ENCODE measurements around the gene ZDHHC18.

Gene ZDHHC18, protein sequence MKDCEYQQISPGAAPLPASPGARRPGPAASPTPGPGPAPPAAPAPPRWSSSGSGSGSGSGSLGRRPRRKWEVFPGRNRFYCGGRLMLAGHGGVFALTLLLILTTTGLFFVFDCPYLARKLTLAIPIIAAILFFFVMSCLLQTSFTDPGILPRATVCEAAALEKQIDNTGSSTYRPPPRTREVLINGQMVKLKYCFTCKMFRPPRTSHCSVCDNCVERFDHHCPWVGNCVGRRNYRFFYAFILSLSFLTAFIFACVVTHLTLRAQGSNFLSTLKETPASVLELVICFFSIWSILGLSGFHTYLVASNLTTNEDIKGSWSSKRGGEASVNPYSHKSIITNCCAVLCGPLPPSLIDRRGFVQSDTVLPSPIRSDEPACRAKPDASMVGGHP

DNA sequence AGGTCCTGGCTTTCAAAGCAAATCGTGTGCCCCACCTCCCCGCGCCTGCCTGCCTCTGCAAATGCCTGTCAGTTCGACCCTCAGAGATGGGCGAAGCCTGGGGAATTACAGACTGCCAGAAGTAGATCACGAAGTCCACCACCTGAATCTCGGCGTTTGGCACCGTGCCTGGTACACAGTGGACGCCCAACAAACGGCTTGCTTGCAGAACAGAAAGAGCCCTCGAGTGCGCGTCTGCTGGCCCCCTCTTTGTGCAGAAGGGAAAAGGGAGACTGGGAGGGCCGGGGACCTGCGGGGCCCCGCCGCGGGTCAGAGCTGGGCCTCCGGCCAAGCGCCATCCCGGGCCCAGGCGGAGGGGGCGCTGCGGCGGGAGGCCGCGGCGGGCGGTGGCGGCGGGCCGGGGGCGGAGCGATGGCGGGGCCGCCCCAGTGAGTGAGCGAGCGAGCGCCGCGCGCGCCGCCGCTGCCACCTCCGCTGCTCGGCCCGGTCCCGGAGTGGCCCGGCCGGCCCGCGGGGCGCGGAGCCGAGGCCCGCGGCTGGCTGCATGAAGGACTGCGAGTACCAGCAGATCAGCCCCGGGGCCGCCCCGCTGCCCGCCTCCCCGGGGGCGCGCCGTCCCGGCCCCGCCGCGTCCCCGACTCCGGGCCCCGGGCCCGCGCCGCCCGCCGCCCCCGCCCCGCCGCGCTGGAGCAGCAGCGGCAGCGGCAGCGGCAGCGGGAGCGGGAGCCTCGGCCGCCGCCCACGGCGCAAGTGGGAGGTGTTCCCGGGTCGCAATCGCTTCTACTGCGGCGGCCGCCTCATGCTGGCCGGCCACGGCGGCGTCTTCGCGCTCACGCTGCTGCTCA is at the start of gene ZDHHC18:
Gene ZDHHC18 (plus strand): TSS at position 428 of the 845 bp plus-strand sequence. CDS start 117 bp downstream, at position 545.
- DNase-seq (ENCODE audit: low spot score): peak; percentile 72

DNA sequence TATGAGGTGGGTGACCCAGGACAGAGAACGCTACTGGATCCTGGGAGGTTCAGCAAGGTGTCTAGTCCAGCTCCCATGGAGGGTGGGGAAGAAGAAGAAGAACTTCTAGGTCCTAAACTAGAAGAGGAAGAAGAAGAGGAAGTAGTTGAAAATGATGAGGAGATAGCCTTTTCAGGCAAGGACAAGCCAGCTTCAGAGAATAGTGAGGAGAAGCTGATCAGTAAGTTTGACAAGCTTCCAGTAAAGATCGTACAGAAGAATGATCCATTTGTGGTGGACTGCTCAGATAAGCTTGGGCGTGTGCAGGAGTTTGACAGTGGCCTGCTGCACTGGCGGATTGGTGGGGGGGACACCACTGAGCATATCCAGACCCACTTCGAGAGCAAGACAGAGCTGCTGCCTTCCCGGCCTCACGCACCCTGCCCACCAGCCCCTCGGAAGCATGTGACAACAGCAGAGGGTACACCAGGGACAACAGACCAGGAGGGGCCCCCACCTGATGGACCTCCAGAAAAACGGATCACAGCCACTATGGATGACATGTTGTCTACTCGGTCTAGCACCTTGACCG is 47.3 kb upstream of the ZDHHC18 start:
- no peak for DNase-seq (ENCODE audit: low spot score)

DNA sequence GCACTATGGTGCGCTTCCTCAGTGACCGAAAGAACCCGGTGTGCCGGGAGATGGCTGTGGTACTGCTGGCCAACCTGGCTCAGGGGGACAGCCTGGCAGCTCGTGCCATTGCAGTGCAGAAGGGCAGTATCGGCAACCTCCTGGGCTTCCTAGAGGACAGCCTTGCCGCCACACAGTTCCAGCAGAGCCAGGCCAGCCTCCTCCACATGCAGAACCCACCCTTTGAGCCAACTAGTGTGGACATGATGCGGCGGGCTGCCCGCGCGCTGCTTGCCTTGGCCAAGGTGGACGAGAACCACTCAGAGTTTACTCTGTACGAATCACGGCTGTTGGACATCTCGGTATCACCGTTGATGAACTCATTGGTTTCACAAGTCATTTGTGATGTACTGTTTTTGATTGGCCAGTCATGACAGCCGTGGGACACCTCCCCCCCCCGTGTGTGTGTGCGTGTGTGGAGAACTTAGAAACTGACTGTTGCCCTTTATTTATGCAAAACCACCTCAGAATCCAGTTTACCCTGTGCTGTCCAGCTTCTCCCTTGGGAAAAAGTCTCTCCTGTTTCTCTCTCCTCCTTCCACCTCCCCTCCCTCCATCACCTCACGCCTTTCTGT is 46.0 kb upstream of the ZDHHC18 start:
- no peak for DNase-seq (ENCODE audit: low spot score)

DNA sequence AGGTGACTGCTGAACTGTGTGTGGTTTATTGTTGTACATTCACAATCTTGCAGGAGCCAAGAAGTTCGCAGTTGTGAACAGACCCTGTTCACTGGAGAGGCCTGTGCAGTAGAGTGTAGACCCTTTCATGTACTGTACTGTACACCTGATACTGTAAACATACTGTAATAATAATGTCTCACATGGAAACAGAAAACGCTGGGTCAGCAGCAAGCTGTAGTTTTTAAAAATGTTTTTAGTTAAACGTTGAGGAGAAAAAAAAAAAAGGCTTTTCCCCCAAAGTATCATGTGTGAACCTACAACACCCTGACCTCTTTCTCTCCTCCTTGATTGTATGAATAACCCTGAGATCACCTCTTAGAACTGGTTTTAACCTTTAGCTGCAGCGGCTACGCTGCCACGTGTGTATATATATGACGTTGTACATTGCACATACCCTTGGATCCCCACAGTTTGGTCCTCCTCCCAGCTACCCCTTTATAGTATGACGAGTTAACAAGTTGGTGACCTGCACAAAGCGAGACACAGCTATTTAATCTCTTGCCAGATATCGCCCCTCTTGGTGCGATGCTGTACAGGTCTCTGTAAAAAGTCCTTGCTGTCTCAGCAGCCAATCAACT is 45.2 kb upstream of the ZDHHC18 start:
- no peak for DNase-seq (ENCODE audit: low spot score)

DNA sequence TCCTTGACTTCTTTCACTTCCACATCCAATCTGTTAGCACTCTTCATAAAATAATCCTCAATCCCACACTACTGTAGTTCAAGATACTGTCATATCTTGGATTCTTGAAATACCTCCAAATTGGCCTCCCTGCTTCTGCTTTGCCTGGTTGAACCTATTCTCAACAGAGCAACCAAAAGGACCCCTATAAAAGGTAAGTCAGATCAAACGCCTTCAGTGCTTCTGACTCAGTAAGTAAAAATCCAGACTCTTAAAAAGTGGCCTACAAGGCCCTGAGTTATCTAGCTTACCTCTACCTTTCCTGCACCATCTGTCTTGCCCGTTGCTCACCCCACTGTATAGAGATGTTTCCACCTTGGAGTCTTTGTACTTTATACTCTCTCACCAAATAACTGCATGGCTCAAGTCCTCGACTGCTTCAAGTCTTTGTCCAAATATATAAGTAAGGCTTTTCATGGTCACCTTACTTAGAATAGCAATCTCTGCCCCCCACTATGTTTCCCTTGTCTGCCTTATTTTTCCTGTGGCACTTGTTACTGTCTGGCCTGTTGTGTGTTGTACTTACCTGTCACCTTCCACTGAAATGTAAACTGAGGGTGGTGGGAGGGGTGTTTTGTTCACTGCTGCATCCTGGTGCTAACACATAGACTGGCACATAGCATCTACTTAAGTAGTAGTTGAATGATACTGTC is 43.8 kb upstream of the ZDHHC18 start:
- DNase-seq (ENCODE audit: low spot score): peak; percentile 34

DNA sequence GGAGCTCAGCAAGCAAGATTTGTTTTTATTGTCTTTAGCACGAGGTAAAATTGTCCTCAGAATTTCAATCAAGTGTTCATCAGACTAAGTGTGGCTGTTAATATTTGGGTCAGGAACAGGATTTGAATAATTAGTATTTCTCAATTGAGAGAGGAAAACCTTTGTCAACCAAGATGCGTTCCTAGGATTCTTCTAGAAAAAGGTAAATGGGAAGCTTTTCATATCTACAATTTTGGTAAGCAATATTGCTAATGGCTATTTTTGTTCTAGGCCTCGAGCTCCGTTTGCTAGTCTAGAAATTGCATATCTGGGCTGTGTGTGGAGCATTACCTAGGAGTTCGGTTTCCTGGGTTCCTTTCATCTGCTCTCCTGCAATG is 42.9 kb upstream of the ZDHHC18 start:
- no peak for DNase-seq (ENCODE audit: low spot score)

DNA sequence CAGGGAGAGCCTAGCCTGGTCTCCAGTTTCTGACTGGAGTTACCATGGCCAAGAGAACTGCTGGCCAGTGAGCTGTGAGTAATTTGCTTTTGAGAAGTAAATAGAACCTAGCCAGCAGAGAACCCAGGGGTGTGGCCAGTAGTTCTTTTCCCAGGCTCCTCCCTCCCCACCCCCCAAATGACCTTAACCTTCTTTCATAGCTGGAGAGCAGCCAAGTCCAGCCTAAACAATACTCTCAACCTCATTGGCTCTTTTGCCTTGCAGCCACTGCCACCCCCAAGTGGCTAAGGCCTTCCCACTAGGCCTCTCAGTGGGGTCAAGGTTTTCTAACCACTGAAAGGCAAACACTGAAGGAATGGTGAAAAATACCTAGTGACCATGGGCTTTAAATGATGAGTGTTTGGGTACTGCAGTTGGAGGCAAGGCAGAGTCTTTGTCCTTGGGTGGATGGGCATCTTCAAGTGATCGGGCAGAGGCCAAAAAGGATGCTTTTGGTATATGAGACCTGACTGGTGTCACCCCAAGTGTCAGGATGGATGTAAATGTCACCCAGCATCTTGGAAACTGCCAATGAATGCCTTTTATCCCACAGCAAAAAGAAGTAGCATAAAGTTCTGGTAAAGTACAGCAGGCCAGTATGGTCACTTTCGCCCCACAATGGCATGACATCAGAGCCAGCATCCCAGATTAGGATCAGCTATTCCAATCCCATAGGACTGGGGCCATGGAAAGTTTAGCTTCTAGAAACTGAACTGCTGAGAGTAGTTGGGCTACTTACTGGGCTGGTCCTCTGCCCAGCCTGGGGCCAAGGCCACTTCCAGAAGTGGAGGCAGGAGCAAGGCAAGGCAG is 42.2 kb upstream of the ZDHHC18 start:
- peak; percentile 64 for DNase-seq (ENCODE audit: low spot score)

DNA sequence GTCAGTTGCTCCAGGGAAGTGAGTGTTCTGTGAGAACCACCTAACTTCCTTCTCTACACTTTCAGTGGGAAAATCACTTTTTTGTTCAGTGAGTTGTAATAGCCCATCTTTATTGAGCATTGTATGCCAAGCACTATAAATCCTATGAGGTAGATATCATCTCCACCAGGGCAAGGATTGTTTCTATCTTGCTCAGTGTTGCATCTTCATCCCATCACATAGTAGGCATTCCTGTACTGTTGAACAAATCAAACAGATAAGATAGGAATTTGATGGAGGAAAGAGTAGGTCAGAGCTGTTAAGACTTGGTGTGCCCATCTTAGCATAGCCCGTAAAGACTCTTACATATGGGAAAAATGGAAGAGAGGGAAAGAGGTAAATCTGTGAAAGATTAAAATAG is 41.6 kb upstream of the ZDHHC18 start:
- DNase-seq (ENCODE audit: low spot score): no peak

DNA sequence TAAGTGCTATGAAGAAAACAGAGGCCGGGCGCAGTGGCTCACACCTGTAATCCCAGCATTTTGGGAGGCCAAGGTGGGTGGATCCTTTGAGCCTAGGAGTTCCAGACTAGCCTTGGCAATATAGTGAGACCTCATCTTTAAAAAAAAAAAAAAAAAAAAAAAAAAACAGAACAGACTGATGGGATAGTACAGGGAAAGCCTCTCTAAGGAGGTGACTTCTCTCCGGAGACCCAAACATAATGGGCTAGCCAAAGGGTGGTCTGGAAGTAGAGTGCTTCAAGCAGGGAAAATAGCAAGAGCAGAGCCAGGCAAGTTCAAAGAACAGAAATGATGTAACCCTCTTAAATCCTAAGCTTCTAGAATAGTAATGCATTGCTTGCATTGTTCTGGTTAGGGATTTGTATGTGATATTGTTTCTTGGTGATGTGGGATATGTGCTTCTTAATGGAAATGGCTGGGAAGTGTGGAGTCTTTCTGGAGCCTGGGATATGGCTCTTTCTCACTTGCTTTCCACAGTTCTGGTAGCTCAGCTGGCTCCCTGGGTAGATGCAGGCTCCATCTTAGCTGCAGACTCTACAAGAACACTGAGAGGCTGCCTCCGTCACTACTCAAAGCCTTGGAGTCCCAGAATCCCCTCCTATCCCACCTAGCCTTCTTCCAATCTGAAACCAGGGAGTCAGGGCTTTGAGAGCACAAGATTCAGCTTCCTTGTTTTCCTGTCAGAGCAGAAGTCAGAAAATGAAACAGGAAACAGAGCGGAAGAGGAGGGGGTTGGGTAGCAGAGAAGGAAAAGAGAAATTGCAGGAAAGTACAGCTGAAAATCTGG is 40.7 kb upstream of the ZDHHC18 start:
- peak; percentile 20 for DNase-seq (ENCODE audit: low spot score)

DNA sequence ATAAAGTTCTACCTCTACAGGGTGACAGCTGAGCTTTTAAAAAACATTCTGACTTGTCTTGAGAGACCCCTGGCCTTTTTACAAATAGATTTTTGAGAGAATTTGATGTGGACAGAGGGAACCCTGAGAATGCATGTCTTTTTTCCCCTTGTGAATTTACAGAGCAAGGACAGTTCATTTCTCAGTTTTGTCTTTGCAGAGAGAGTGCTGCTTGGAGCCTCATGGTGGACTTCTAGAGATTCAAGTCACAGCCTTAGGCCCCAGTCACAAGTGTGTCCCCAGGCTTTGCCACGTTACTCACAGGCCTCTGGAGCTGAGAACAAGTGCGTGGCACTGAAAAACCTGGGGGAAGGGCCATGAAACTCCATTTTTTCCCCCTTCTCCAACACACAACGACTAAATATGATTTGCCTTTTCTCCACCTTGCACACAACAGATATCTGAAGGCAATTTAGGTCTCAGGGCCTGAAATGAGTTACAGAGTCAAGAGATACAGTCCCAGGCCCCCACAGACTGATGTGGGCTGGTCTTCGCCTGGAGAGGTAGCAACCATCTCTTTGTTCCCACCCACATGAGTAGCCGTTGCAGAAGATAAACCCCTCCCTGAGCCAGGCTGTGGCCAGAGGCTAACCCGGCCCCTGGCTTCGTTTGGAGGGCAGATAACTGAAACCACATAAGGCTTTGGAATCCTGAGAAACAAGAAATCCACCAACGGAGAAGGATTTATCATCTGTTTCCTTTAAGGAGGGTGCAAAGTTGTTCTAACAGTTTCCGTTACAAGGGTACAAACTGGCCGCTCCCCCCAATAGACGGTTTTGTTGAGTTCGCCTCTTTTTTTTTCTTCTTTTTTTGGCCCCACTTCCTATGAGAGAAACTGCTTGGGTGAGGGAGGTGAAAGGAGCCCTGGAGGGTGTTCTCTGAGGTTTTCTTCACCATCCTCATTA is 39.8 kb upstream of the ZDHHC18 start:
- DNase-seq (ENCODE audit: low spot score): peak; percentile 64

DNA sequence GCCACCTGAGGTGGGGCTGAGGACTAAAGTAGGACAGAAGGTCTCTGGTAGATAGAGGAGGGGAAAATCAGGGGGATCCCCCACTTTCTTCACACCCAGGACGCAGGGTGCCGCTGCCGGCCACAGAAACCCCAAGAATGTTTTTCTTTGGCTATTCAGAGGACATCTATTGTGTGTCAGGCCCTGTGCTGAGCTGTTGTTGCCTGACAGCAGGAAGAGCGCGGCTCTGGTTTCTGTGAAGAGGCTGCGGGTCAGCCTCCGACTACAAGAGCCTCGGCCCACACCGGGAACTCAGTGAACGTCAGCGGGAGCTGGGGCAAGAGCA is 39.1 kb upstream of the ZDHHC18 start:
- DNase-seq (ENCODE audit: low spot score): no peak

DNA sequence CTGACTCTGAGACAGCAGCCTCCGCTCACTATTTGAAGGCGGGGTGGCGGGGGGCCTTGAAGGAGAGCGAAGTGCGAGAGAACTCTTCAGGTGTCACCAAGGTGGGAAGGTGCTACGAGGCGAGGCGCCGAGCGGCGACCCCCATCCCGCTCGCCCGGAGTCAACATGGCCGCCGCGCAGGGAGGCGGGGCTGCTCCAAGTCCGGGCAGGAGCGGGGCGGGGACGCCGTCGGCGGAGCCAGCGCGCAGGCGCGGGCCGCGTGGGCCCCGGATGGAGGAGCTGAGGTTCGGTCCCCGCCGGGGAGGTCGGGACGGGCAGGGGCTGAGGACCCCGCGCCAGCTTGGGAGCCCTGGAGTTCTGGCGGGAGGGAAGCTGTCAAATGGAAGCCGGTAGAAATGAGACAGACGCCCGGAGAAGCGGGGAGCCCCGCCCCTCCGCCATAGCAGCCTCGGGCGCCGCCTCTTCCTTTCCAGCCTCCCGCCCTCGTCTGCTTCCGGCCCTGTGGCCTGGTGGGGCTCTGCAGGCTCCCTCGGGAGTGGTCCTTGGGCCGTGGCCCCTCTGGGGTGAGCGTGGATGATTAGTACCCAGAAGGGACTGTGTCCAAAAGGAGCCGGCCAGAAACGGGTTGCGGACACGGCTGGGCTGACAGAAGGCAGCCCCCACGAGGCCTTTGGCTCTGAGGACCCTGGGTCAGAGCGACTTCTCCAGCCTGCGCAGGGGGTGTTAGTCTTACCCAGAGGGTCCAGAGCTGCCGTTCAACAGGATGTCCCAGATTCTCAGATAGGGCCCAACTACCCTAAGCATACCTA is 38.6 kb upstream of the ZDHHC18 start, which contains the start of gene PIGV:
Gene PIGV (plus strand): TSS at position 245 of the 809 bp plus-strand sequence. CDS start 2,866 bp downstream, outside the sequence.
- peak; percentile 87 for DNase-seq (ENCODE audit: low spot score)

DNA sequence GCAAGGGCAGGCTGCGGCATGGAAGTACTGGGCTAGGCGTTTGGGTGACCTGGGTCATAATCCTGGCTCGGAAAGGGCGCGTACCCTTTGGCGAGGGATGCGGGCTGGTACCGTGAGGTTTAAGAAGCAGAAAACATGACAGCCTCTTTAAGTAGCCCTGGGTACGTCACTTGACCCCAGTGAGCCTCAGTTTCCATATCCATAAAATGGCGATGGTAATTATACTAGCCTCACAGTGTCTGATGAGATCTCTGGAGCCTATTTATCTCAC is 38.0 kb upstream of the ZDHHC18 start:
- DNase-seq (ENCODE audit: low spot score): no peak

DNA sequence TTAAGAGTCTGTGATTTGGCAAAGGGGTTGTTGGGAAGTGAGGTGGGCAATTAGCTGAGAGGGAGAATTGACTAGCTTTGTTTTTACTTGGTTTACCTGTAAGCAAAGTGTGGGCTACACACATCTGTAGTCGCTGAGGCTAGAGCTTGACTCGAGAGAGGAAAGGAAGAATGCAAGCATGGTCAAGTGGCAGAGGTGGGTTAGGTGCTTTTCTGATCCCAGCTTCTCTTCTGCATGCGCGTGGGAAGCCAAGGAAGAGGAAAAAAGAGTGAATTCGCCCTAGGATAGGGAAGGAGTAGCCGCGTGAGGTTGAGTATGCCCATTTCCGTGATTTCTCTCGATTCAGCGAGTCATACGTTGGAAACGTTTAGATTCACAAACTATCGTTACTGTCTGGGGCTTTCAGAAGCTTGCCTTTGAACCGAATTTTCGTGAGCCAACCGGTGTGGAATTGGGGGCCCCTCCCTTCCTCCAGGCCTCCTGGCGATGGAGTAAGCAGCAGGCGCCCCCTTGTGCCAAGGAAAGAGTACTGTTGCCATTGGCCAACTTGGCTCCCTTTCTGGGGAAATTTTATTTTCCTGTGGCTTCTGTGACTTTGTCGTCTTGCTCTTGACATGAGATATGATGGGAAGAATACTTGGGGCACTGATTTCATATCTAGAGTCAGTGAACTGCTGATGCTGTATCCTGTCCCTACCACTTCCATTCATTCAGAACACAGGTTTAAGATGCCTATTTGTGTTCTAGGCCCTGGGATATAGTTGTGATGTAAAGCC is 37.5 kb upstream of the ZDHHC18 start:
- DNase-seq (ENCODE audit: low spot score): peak; percentile 90

DNA sequence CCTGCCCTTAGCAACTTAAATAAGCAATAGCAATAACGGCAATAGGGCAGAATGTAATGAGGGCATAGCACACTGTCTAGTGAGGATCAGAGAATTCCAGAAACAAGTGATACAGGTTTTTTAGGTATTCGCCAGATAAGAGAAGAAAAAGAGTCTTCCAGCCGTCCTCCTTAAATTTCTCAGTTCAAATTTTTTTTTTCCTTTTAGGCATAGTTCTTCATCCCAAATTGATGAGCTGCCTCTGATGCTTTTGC is 36.9 kb upstream of the ZDHHC18 start:
- DNase-seq (ENCODE audit: low spot score): no peak

DNA sequence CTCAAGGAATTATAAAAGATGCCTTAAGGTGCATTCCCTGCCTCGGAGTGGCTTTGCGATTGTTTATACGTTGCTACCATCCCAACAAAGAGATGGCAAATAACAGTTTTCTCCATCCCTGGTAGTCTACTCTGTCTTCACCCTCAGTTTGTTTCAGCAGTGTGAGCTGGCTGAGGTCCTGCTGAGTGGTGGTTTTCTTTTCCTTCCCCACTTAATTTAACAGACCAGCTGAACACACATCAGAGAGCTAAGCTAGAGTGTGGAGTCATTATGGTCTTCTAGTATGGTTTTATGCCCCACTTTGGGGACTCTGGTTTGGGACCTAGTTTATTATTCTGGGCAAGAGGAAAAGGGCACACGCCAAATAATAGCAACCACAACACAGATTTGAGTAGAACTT is 36.6 kb upstream of the ZDHHC18 start:
- DNase-seq (ENCODE audit: low spot score): no peak

DNA sequence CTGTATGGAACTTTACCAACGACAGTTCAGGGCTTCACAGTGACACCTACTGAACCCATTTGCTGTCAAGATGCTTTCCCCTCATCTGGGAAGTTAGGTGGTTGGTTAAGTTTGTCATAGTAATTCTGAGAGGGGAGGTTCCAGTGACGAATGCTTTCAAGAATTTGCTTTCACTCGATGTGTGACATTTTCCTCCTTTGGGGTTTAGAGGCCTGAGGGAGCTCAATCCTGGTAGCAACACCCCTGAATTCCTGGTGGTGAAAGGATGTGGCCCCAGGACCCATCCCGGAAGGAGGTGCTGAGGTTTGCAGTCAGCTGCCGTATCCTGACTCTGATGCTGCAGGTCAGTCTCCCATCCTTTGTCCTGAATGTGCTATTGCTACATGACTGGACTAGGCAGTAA is 35.9 kb upstream of the ZDHHC18 start:
- DNase-seq (ENCODE audit: low spot score): peak; percentile 43

Measured in kidney tubule cell (primary cell).